HG03139 (cell line): ENCODE measurements around the gene TCP11L2.

Experiments
- ATAC-seq: cut with Tn5 transposase; IDR thresholded peaks from one replicate; pipeline ENCODE4 v1.9.1; 2021; ENCODE audit not compliant: unreplicated experiment

The TCP11L2 gene

GRCh38 chr12:106302401-106303201 is at the start of gene TCP11L2:
TSS of gene TCP11L2 (plus strand) at chr12:106302733. CDS start at chr12:106311076, 8,343 bp downstream.
- peak; percentile 62 for ATAC-seq

GRCh38 chr12:106254724-106255123 is 47.8 kb upstream of the TCP11L2 start:
- ATAC-seq, result no peak

GRCh38 chr12:106255493-106255892 is 47.0 kb upstream of the TCP11L2 start:
- no peak for ATAC-seq

GRCh38 chr12:106255952-106256351 is 46.6 kb upstream of the TCP11L2 start:
- no peak for ATAC-seq

- ATAC-seq, result no peak
Observed at GRCh38 chr12:106256524-106256923, 46.0 kb upstream of the TCP11L2 start.

- ATAC-seq, result no peak
Observed at GRCh38 chr12:106258226-106258625, 44.3 kb upstream of the TCP11L2 start.

GRCh38 chr12:106258935-106259334 is 43.6 kb upstream of the TCP11L2 start:
- ATAC-seq, result no peak

- ATAC-seq, result no peak
Observed at GRCh38 chr12:106265116-106265515, 37.4 kb upstream of the TCP11L2 start.

- no peak for ATAC-seq
Observed at GRCh38 chr12:106267535-106267934, 35.0 kb upstream of the TCP11L2 start.

GRCh38 chr12:106269150-106269771 is 33.3 kb upstream of the TCP11L2 start:
- no peak for ATAC-seq

- no peak for ATAC-seq
Observed at GRCh38 chr12:106271575-106272505, 30.7 kb upstream of the TCP11L2 start.

- no peak for ATAC-seq
Observed at GRCh38 chr12:106273491-106273890, 29.0 kb upstream of the TCP11L2 start.

GRCh38 chr12:106274012-106274411 is 28.5 kb upstream of the TCP11L2 start:
- no peak for ATAC-seq

- ATAC-seq, result no peak
Observed at GRCh38 chr12:106274575-106275121, 27.9 kb upstream of the TCP11L2 start.

- no peak for ATAC-seq
Observed at GRCh38 chr12:106275458-106275857, 27.1 kb upstream of the TCP11L2 start.

- peak; percentile 70 for ATAC-seq
Observed at GRCh38 chr12:106276032-106276740, 26.3 kb upstream of the TCP11L2 start.

GRCh38 chr12:106280106-106280505 is 22.4 kb upstream of the TCP11L2 start:
- ATAC-seq, result no peak

GRCh38 chr12:106281056-106281782 is 21.3 kb upstream of the TCP11L2 start:
- no peak for ATAC-seq

- no peak for ATAC-seq
Observed at GRCh38 chr12:106281804-106282203, 20.7 kb upstream of the TCP11L2 start.
